Nephron (organoid): Measurements from ENCODE around the gene DPP9.

Source experiments
- H3K27ac Mint-ChIP-seq, 3 experiments: 2 replicates each; pipeline ENCODE4 v1.8.0; 2020; ENCODE audit warnings: mixed read lengths in 3 of 3, mild to moderate bottlenecking in 2 of 3, moderate library complexity in 1 of 3
- H3K27me3 Mint-ChIP-seq: 2 replicates; pipeline ENCODE4 v1.8.0; 2021; ENCODE audit warnings: low read depth, mild to moderate bottlenecking, moderate library complexity, mixed read lengths
- H3K36me3 Mint-ChIP-seq: 2 replicates; pipeline ENCODE4 v1.8.0; 2020; ENCODE audit warnings: low read depth, mixed read lengths
- H3K4me1 Mint-ChIP-seq: 2 replicates; pipeline ENCODE4 v1.8.0; 2020; ENCODE audit warnings: mixed read lengths
- H3K4me3 Mint-ChIP-seq, 3 experiments: 2 replicates each; pipeline ENCODE4 v1.8.0; 2020; ENCODE audit warnings: mild to moderate bottlenecking in 3 of 3, mixed read lengths in 3 of 3, moderate library complexity in 2 of 3
- H3K9me3 Mint-ChIP-seq: 2 replicates; pipeline ENCODE4 v1.8.0; 2020; ENCODE audit warnings: mixed read lengths
- TF ChIP-seq, protein P1 (sequence below), 3 experiments: fragments of 200-600 bp; sonication (generic); IDR thresholded peaks; one replicate each; pipeline ENCODE4 v1.5.0; 2021; ENCODE audit warnings: antibody characterized with exemption in 3 of 3; ENCODE audit not compliant: unreplicated experiment in 3 of 3

The DPP9 gene

DNA sequence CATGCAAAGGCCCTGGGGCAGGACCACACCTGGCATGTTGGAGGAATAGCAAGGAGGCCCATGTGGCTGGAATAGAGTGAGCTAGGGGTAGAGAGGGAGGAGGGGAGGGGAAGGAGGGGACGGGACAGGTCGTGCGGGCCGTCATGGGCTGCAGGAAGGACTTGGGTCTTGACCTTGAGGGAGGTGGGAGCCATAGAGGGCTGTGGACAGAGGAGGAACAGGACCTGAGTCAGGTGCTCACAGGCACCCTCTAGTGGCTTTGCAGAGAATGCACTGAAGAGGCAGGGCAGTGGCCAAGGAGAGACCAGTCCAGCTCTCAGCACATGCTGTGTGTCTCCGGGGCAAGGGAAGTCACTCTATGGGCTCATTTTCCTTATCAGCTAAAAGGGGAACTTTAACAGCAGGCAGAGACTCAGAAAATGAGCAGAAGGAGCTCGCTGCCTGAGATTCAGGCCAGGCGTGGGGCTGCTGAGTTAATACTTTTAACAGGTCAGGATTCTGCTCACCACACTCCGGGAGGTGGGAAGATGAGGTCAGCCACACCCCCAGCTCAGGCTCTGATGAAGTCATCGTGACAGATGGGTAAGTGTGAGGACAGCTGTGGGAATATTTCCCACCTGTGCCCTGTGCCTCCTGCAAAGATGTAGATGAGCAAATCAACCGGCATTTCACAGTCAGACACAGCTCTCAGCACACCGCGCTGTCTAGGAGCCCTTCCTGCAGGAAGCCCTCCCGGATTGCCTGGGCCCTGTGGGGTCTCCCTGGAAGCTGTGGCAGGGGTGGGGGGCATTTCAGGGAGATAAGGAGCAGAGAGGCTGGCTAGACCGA, 90.3 kb downstream of the DPP9 start:
- H3K27ac Mint-ChIP-seq: peak overlapping the region; percentile 43 to 86 (median 60)
- peaks cover 10% of the 10 kb centered on the region for H3K4me1 Mint-ChIP-seq
- H3K4me3 Mint-ChIP-seq: peak overlapping the region; percentile 38 to 61 (median 60)
- no peaks in the 10 kb centered on the region for H3K9me3 Mint-ChIP-seq
- no peaks in the 10 kb centered on the region for H3K36me3 Mint-ChIP-seq
- TF ChIP-seq, protein P1, sequence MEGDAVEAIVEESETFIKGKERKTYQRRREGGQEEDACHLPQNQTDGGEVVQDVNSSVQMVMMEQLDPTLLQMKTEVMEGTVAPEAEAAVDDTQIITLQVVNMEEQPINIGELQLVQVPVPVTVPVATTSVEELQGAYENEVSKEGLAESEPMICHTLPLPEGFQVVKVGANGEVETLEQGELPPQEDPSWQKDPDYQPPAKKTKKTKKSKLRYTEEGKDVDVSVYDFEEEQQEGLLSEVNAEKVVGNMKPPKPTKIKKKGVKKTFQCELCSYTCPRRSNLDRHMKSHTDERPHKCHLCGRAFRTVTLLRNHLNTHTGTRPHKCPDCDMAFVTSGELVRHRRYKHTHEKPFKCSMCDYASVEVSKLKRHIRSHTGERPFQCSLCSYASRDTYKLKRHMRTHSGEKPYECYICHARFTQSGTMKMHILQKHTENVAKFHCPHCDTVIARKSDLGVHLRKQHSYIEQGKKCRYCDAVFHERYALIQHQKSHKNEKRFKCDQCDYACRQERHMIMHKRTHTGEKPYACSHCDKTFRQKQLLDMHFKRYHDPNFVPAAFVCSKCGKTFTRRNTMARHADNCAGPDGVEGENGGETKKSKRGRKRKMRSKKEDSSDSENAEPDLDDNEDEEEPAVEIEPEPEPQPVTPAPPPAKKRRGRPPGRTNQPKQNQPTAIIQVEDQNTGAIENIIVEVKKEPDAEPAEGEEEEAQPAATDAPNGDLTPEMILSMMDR (IDR thresholded peaks at IDR 0.05; ENCODE audit: unreplicated experiment in 3 of 3): peak; percentile 55 to 60 (median 60)
- peaks cover 7% of the 10 kb centered on the region for H3K27me3 Mint-ChIP-seq
